ENCODE measurements around the gene PIGP. TPM values are rescaled to one million over a fixed set of nuclear protein-coding genes. Genes with fewer than 3 reads are reported as not detected.

The PIGP gene
- polyA plus RNA-seq, 3 donors: 8.8 to 17.6 (median 10.6) TPM

- Histone ChIP-seq H4K20me1 (ENCODE audit: insufficient read depth, low read length) (peaks cover 23% of the 10 kb centered on the region), H3K4me2 (replicated peaks; ENCODE audit: extremely low read depth, low read length, poor library complexity, severe bottlenecking) (no peak overlapping the region), H3K4me3 (replicated peaks in 1 of 3; ENCODE audit: low read depth in 2 of 3, low read length in 3 of 3) (no peak overlapping the region), H3K4me1 (ENCODE audit: control insufficient read depth in 1 of 2, insufficient read depth in 2 of 2, low read length in 2 of 2) (peaks cover 12 to 24% of the 10 kb centered on the region in 2 donors), H3K36me3 (replicated peaks in 1 of 2; ENCODE audit: control insufficient read depth in 1 of 2, insufficient read depth in 2 of 2, low read length in 2 of 2) (no peaks in the 10 kb centered on the region), H3K27me3 (ENCODE audit: control insufficient read depth in 2 of 2, insufficient read depth in 2 of 2, low read length in 2 of 2) (no peaks in the 10 kb centered on the region), H3K27ac (ENCODE audit: low read depth in 1 of 2, low read length in 2 of 2) (no peak overlapping the region), H3K9ac (ENCODE audit: insufficient read depth, low read length, poor library complexity, severe bottlenecking) (no peak overlapping the region), H3K79me2 (ENCODE audit: insufficient read depth, low read length) (peaks cover 77% of the 10 kb centered on the region), H2AFZ (ENCODE audit: insufficient read depth, low read depth, low read length, poor library complexity, severe bottlenecking) (no peak overlapping the region), H3K9me3 (replicated peaks in 1 of 2; ENCODE audit: control insufficient read depth in 1 of 2, insufficient read depth in 1 of 2, low read length in 2 of 2) (no peaks in the 10 kb centered on the region)
- DNase-seq: no peak
- peaks cover 2 to 3% of the 10 kb centered on the region in 2 donors for H3K36me3 Mint-ChIP-seq
- intact Hi-C loops (cut with micrococcal nuclease): no loop called here
- H3K27me3 Mint-ChIP-seq (ENCODE audit: low read depth in 3 of 3): no peaks in the 10 kb centered on the region
- peaks cover 38% of the 10 kb centered on the region for H3K4me1 Mint-ChIP-seq
- TF ChIP-seq CTCF (IDR thresholded peaks at IDR 0.05): no peak
- H3K27ac Mint-ChIP-seq: peak overlapping the region in 3 of 7 donors; percentile 0 to 34 (median 5)
- peak overlapping the region in 1 of 2 donors; percentile 32 for H3K4me3 Mint-ChIP-seq
- no peaks in the 10 kb centered on the region for H3K9me3 Mint-ChIP-seq
These were observed 10.1 kb upstream of the PIGP start for GRCh38 chr21:37082856-37083528.

- H3K79me2 ChIP-seq (ENCODE audit: insufficient read depth, low read length): peaks cover 81% of the 10 kb centered on the region
- peaks cover 38% of the 10 kb centered on the region for H3K4me1 Mint-ChIP-seq
- whole genome bisulfite sequencing (ENCODE audit: insufficient coverage): no CpG with 5 or more reads among the region's 1 CpG
These were observed 9.5 kb upstream of the PIGP start for GRCh38 chr21:37082375-37082774.

More at GRCh38 chr21:37082375-37082774, 9.5 kb upstream of the PIGP start:
- intact Hi-C loops (cut with micrococcal nuclease): no loop called here
- Mint-ChIP-seq H3K4me3 (no peak overlapping the region), H3K27ac (peak overlapping the region in 1 of 7 donors; percentile 13), H3K27me3 (ENCODE audit: low read depth in 3 of 3) (no peaks in the 10 kb centered on the region), H3K36me3 (peaks cover 2 to 3% of the 10 kb centered on the region in 2 donors), H3K9me3 (no peaks in the 10 kb centered on the region)
- H4K20me1 ChIP-seq (ENCODE audit: insufficient read depth, low read length): peaks cover 23% of the 10 kb centered on the region
- H3K36me3 ChIP-seq (replicated peaks in 1 of 2; ENCODE audit: control insufficient read depth in 1 of 2, insufficient read depth in 2 of 2, low read length in 2 of 2): no peaks in the 10 kb centered on the region
- H3K27ac ChIP-seq (ENCODE audit: low read depth in 1 of 2, low read length in 2 of 2): no peak overlapping the region
- H2AFZ ChIP-seq (ENCODE audit: insufficient read depth, low read depth, low read length, poor library complexity, severe bottlenecking): no peak overlapping the region
- no peak overlapping the region for H3K4me2 ChIP-seq (replicated peaks; ENCODE audit: extremely low read depth, low read length, poor library complexity, severe bottlenecking)
- TF ChIP-seq CTCF (IDR thresholded peaks at IDR 0.05): no peak
- H3K9ac ChIP-seq (ENCODE audit: insufficient read depth, low read length, poor library complexity, severe bottlenecking): no peak overlapping the region
- no peaks in the 10 kb centered on the region for H3K9me3 ChIP-seq (replicated peaks in 1 of 2; ENCODE audit: control insufficient read depth in 1 of 2, insufficient read depth in 1 of 2, low read length in 2 of 2)
- no peaks in the 10 kb centered on the region for H3K27me3 ChIP-seq (ENCODE audit: control insufficient read depth in 2 of 2, insufficient read depth in 2 of 2, low read length in 2 of 2)
- no peak for DNase-seq
- peaks cover 12 to 24% of the 10 kb centered on the region in 2 donors for H3K4me1 ChIP-seq (ENCODE audit: control insufficient read depth in 1 of 2, insufficient read depth in 2 of 2, low read length in 2 of 2)
- no peak overlapping the region for H3K4me3 ChIP-seq (replicated peaks in 1 of 3; ENCODE audit: low read depth in 2 of 3, low read length in 3 of 3)
